Caco-2 (cell line): ENCODE measurements around the gene ADGRB3. TPM values are rescaled to one million over a fixed set of nuclear protein-coding genes. Genes with fewer than 3 reads are reported as not detected.

Experiments
- BruUV-seq: library from RNA; stranded (reverse); fragments of 400-500 nt; replicated peaks from 2 replicates; lab custom pipeline; 2021; lab: Mats Ljungman, UMichigan
- CTCF ChIA-PET: fragments of 300-600 bp; sonication (Branson Sonifier 250); formaldehyde crosslinking; loops from one replicate; lab custom pipeline; 2022; ENCODE audit warnings: antibody characterized with exemption; lab: Charles Lee
- POLR2A ChIA-PET: fragments of 300-600 bp; sonication (Branson Sonifier 250); formaldehyde crosslinking; loops from one replicate; lab custom pipeline; 2022; ENCODE audit warnings: antibody characterized with exemption; lab: Charles Lee
- DNase-seq, 2 experiments: peaks; one replicate each; pipeline versions ENCODE4 v3.0.0 to v3.0.0-alpha.2; 2020 to 2022
- H3K27me3 ChIP-seq: replicated peaks from 2 replicates; pipeline ENCODE4 v1.6.0; 2011; ENCODE audit warnings: low read length; ENCODE audit not compliant: control insufficient read depth, insufficient read depth
- H3K36me3 ChIP-seq: 2 replicates; pipeline ENCODE4 v1.5.1; 2011; ENCODE audit warnings: low read length; ENCODE audit not compliant: control insufficient read depth, insufficient read depth
- H3K4me1 ChIP-seq: fragments of 250-450 bp; sonication (Bioruptor Pico); 2 replicates; pipeline ENCODE4 v1.5.1; 2020; ENCODE audit warnings: mild to moderate bottlenecking
- H3K4me3 ChIP-seq: 2 replicates; pipeline ENCODE4 v1.5.1; 2011; ENCODE audit warnings: low read depth, mild to moderate bottlenecking, control low read depth, low read length
- H3K9me3 ChIP-seq: fragments of 250-450 bp; sonication (Bioruptor Pico); 2 replicates; pipeline ENCODE4 v1.5.1; 2020; ENCODE audit warnings: mild to moderate bottlenecking, moderate library complexity
- H3K27ac Mint-ChIP-seq: one replicate; pipeline ENCODE4 v1.8.0; 2022; ENCODE audit warnings: mixed read lengths; ENCODE audit not compliant: unreplicated experiment
- H3K27me3 Mint-ChIP-seq: one replicate; pipeline ENCODE4 v1.8.0; 2022; ENCODE audit warnings: mixed read lengths; ENCODE audit not compliant: insufficient read depth, unreplicated experiment
- H3K36me3 Mint-ChIP-seq: one replicate; pipeline ENCODE4 v1.8.0; 2022; ENCODE audit warnings: mild to moderate bottlenecking, mixed read lengths; ENCODE audit not compliant: insufficient read depth, unreplicated experiment
- H3K4me1 Mint-ChIP-seq: one replicate; pipeline ENCODE4 v1.8.0; 2022; ENCODE audit warnings: low read depth, mixed read lengths; ENCODE audit not compliant: unreplicated experiment
- H3K4me3 Mint-ChIP-seq: one replicate; pipeline ENCODE4 v1.8.0; 2022; ENCODE audit warnings: mild to moderate bottlenecking, moderate library complexity, mixed read lengths; ENCODE audit not compliant: unreplicated experiment
- H3K9me3 Mint-ChIP-seq: one replicate; pipeline ENCODE4 v1.8.0; 2022; ENCODE audit warnings: mixed read lengths; ENCODE audit not compliant: unreplicated experiment
- intact Hi-C: fragments of 100-400 bp; cut with micrococcal nuclease; formaldehyde crosslinking; loops from one replicate; pipeline ENCODE4 v1.10.0; 2022; ENCODE audit not compliant: unreplicated experiment
- total RNA-seq: library from RNA; stranded (reverse); gene quantifications from 2 replicates; pipeline ENCODE4 v1.2.3, GENCODE V29; 2022
- TF ChIP-seq, protein P1 (sequence below), 2 experiments: fragments of 200-600 bp in 1 of 2; IDR thresholded peaks; 1 replicate in 1 of 2; 2 replicates in 1 of 2; pipeline versions ENCODE4 v1.5.1 to v1.8.0; 2011 to 2022; ENCODE audit warnings: antibody characterized with exemption in 1 of 2, control low read depth in 1 of 2, inconsistent platforms in 1 of 2, low read depth in 1 of 2, low read length in 1 of 2, mild to moderate bottlenecking in 1 of 2, moderate library complexity in 1 of 2; ENCODE audit not compliant: insufficient read depth in 1 of 2, severe bottlenecking in 1 of 2, unreplicated experiment in 1 of 2

The ADGRB3 gene
- total RNA-seq, 1 experiment from 2014 or later = 0.18 TPM

DNA sequence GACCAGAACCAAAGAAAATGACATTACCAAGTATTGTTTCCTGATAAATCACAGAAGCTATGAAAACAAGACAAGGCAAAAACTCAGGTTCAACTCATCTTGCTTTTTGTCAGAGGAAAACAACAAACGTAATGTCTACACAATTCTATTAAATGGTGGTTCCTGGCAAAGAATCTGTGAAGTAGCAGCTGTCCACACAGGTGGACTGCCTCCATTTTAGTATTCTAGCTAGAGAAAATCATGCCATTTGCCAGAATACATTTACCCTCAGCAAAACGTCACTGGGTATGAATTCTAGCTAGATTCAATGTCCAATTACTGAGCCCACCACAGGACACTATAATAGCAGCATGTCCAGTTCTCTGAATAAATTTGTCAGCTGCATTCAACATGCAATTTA is 125.4 kb downstream of the ADGRB3 start:
- Mint-ChIP-seq H3K4me3 (no peak overlapping the region), H3K27ac (no peak overlapping the region), H3K36me3 (no peaks in the 10 kb centered on the region), H3K9me3 (no peaks in the 10 kb centered on the region), H3K27me3 (peaks cover 5% of the 10 kb centered on the region), H3K4me1 (no peaks in the 10 kb centered on the region)
- ChIA-PET CTCF (no interaction called here), POLR2A (no interaction called here)
- Histone ChIP-seq H3K4me3 (no peak overlapping the region), H3K27me3 (no peaks in the 10 kb centered on the region), H3K36me3 (no peaks in the 10 kb centered on the region), H3K4me1 (no peaks in the 10 kb centered on the region), H3K9me3 (no peaks in the 10 kb centered on the region)
- DNase-seq = no peak
- intact Hi-C loops = no loop called here
- no TSS peak for BruUV-seq
- TF ChIP-seq, protein P1, sequence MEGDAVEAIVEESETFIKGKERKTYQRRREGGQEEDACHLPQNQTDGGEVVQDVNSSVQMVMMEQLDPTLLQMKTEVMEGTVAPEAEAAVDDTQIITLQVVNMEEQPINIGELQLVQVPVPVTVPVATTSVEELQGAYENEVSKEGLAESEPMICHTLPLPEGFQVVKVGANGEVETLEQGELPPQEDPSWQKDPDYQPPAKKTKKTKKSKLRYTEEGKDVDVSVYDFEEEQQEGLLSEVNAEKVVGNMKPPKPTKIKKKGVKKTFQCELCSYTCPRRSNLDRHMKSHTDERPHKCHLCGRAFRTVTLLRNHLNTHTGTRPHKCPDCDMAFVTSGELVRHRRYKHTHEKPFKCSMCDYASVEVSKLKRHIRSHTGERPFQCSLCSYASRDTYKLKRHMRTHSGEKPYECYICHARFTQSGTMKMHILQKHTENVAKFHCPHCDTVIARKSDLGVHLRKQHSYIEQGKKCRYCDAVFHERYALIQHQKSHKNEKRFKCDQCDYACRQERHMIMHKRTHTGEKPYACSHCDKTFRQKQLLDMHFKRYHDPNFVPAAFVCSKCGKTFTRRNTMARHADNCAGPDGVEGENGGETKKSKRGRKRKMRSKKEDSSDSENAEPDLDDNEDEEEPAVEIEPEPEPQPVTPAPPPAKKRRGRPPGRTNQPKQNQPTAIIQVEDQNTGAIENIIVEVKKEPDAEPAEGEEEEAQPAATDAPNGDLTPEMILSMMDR (IDR thresholded peaks at IDR 0.05; ENCODE audit: insufficient read depth in 1 of 2, low read depth in 1 of 2, low read length in 1 of 2, severe bottlenecking in 1 of 2, unreplicated experiment in 1 of 2) = no peak

DNA sequence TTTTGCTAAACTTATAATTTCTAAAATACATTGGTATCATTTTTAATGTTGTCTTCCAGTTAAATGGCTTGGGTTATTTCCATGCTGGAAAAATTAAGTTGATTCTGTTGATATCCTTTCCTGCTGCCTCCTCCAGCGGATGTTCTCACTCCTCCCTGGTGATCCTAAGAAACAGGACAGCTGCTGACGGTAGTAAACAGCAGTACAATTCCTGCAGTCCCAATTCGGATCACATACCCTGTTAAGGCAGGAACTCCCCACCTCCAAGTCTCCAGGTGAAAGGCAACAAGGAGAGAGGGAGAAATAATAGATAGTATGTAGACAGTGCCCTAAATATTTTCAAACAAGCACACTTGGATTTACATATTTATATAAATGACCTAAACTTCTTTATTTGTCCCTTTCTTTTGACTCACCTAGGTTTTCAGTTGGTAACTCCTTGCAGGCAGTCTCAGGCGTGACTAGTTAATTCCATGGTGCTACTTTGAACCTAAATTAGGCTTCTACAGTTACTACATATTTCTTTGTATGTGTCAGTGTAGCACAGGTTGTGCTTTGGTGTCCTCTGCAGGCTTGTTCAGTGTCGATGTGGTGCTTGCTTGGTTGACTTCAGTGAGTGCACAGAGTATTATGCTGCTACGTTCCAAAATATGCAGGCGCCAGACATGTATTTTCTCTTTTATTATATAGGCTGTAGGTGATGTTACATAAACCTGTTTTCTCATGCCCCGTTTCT is 126.0 kb downstream of the ADGRB3 start:
- H3K36me3 Mint-ChIP-seq = no peaks in the 10 kb centered on the region
- Histone ChIP-seq H3K4me1 (no peaks in the 10 kb centered on the region), H3K9me3 (no peaks in the 10 kb centered on the region), H3K4me3 (no peak overlapping the region), H3K36me3 (no peaks in the 10 kb centered on the region), H3K27me3 (no peaks in the 10 kb centered on the region)
- no peaks in the 10 kb centered on the region for H3K9me3 Mint-ChIP-seq
- no peaks in the 10 kb centered on the region for H3K4me1 Mint-ChIP-seq
- intact Hi-C loops = no loop called here
- peaks cover 5% of the 10 kb centered on the region for H3K27me3 Mint-ChIP-seq
- DNase-seq = no peak
- ChIA-PET CTCF (no interaction called here), POLR2A (no interaction called here)
- BruUV-seq = no TSS peak
- TF ChIP-seq, protein P1 (IDR thresholded peaks at IDR 0.05; ENCODE audit: insufficient read depth in 1 of 2, low read depth in 1 of 2, low read length in 1 of 2, severe bottlenecking in 1 of 2, unreplicated experiment in 1 of 2) = no peak
- no peak overlapping the region for H3K4me3 Mint-ChIP-seq
- no peak overlapping the region for H3K27ac Mint-ChIP-seq

DNA sequence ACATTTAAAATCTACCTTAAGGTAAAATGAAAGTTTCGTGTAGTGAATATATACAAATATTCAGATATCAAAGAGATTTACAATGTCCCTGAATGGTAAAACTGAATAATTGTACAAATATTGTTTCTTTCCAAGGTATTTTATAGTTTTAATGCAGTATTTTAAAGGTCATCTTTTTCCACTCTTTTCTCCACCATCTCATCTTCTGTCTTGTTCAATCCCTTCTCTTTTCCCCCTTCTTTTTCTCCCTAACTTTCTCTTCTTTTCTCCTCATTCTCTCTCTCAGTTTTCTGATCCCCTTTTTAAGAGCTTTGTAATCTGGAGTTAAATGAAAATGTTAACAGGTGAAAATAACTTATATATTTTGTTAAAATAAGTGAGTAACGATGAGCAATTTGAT is 126.9 kb downstream of the ADGRB3 start:
- Histone ChIP-seq H3K4me3 (no peak overlapping the region), H3K4me1 (no peaks in the 10 kb centered on the region), H3K36me3 (no peaks in the 10 kb centered on the region), H3K9me3 (no peaks in the 10 kb centered on the region), H3K27me3 (no peaks in the 10 kb centered on the region)
- Mint-ChIP-seq H3K9me3 (no peaks in the 10 kb centered on the region), H3K36me3 (no peaks in the 10 kb centered on the region), H3K27me3 (peaks cover 5% of the 10 kb centered on the region), H3K27ac (no peak overlapping the region), H3K4me3 (no peak overlapping the region), H3K4me1 (no peaks in the 10 kb centered on the region)
- intact Hi-C loops = no loop called here
- TF ChIP-seq, protein P1 (IDR thresholded peaks at IDR 0.05; ENCODE audit: insufficient read depth in 1 of 2, low read depth in 1 of 2, low read length in 1 of 2, severe bottlenecking in 1 of 2, unreplicated experiment in 1 of 2) = no peak
- no peak for DNase-seq
- ChIA-PET CTCF (no interaction called here), POLR2A (no interaction called here)
- no TSS peak for BruUV-seq
